GM18858 (cell line): ENCODE results near the gene FMN2.

Experiments used
- ATAC-seq: cut with Tn5 transposase; IDR thresholded peaks from one replicate; pipeline ENCODE4 v1.9.1; 2021; ENCODE audit not compliant: unreplicated experiment

Gene FMN2

DNA sequence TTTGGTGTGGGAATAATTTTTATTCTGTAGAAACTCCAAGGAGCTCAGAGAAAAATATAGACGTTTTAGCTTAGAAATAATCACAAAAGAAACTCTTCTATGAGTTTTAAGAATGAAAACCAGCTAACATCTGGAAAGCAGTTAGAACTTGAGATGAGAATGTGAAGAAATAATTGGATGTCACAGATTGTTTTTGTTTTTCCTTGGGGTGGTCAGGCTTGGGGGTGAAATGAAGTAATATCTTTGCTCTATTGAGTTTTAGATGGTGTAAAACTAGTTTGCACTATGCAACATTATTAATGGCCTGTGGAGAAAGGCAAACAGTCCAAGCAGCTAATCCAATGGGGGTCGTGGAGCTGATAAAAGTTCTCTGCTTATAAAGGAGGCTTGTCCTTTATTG is 101.2 kb downstream of the FMN2 start:
- ATAC-seq = no peak

DNA sequence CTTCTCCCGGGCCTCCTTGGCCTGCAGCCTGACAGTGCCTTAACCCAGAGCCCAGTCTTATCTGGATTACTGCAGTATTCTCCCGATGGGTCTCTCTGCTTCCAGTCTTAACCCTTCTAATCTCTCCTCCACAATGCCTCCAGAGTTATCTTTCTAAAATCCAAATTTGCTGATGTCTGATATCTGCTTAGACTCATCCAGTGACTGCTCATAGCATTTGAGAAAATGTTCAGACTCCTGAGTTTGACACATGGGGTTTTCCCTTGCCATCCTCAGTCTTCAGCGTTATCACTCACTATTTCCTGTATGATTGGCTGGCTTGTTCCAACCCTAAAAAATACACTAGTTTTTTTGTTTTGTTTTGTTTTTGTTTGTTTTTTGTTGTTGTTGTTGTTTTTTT is 102.0 kb downstream of the FMN2 start:
- ATAC-seq = no peak

GRCh38 chr1:240194120-240194519 is 102.4 kb downstream of the FMN2 start:
- no peak for ATAC-seq

DNA sequence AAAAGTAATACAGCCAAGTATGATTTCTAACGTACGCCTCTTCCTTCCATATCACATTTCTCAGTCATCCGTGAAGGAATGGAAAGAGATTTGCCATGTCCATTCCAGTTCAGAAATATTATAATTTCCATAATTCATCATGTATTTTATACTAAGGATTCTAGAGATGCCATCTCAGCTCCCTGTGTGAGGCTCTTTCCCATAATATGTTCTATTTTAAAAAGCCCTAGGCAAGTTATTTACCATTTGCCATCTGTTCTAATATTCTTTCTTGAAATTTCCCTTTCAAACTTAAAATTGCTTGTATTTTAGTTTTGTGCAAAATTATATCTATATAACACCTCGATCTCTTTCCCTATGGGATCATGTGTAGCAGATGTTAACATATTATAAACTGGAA is 106.7 kb downstream of the FMN2 start:
- no peak for ATAC-seq

DNA sequence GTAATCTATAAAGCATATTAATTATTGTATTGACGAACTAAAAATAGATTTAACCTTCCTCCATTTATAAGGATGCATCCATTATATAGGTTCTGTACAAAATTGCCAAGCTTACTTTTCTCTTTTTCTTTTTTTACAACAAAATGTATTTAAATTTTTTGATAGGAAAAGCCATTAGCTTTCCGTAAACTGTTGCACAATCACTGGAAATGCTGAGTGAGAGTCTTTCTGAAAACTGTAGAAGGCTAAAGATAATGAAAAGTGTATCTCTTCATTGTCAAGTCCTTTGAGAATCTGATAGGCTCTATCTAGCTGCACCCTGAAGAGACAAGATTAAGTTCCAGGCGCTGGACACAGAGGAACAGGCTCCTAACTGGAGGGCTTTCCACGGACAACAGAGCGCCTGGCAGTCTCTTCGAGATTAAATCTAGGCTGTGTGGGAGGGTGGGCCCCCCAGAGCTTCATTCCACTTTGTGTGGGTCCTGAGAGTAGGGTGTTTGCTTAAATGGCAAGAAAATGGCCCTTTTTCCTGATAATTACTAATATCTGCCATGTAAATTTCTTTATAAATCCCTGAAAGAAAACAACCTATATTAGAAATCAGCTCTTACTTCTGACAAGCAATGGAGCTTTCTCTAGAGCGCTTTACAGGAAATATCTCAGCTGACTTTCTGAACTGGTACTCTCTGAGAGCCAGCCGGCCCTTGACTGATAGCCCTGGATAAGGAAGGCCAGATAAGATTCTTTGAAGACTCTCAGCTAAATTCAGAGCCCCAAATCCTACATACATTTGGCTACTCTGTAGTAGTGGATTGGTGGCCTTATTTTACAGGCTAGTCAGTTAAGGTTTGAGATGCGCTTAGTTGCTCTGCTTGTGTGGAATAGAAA is 108.3 kb downstream of the FMN2 start:
- no peak for ATAC-seq

DNA sequence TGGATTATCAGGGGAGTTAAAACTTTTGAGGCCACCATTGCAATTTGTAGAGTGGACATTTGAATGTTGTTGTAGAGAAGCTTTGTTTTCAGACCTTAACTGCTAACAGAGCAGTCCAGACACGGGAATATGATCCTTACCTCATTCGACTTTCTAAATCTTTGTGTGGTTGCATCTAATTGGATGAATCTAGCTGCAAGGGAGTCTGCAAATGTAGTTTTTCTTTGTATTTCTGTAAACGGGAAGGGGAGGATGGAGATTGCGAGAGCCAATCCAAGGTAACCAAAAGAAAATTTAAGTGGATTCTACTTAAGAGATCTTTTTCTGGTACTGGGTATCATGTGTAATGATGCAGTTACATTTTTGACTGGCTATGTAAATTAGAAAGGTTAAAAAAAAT is 110.2 kb downstream of the FMN2 start:
- no peak for ATAC-seq

DNA sequence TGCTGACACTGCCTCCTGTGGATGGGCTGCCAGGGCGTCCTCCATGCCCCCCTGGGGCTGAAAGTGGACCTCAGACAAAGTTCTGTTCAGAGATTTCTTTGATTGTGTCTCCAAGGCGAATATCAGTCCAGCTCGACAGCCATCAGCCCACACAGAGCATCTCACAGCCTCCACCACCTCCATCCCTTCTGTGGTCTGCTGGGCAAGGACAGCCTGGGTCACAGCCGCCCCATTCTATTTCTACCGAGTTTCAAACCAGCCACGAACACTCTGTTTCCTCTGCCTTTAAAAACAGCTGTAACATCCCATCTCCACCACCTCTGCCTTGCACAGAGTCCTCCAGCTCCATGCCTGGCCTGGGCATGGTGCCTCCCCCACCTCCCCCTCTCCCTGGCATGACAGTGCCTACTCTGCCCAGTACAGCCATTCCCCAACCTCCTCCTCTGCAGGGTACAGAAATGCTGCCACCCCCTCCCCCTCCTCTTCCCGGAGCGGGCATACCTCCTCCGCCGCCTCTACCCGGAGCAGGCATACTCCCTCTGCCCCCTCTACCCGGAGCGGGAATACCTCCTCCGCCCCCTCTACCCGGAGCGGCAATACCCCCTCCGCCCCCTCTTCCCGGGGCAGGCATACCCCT is 115.5 kb downstream of the FMN2 start:
- ATAC-seq = no peak

- no peak for ATAC-seq
These were observed 118.3 kb downstream of the FMN2 start for GRCh38 chr1:240210026-240210425.

- ATAC-seq = no peak
These were observed 120.9 kb downstream of the FMN2 start for GRCh38 chr1:240212556-240212955.

DNA sequence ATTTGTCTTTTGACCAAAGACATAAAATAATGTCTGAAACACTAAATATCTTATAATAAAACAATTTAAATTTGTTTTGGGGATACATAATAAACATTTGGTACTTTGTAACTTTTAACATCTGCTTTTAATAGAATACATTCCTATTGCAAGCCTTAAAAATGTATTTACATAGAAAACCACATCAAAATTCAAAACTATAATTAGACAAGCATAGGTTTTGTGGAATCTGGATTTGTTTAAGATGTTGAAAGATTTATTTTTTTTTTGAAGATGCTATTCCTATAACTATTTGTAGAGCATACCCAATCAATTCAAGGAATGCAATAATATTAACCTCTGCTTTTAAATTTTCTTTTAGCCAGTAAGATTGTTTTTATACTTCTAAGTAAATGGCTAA is 125.7 kb downstream of the FMN2 start:
- no peak for ATAC-seq

- ATAC-seq = no peak
These were observed 127.4 kb downstream of the FMN2 start for GRCh38 chr1:240219104-240219503.

- no peak for ATAC-seq
These were observed 134.4 kb downstream of the FMN2 start for GRCh38 chr1:240226102-240226501.

- no peak for ATAC-seq
These were observed 139.1 kb downstream of the FMN2 start for GRCh38 chr1:240230816-240231215.

DNA sequence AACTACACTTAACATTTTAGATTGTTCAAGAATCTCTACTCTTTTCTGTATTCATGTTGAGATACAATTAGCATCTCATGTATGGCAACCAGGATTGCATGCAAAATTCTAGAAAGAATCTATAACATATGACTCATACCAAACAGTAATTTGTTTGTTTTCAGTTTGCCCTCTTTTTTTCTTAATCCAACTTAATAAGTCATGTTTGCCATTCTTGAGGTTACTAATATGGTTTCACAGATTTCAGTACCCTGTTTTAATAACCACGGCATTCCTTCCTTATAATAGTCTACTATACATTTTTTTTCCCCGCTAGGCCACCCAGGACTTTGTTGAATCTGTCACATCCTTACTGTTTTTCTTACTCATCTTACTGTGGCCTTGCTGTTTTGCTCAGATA is 140.8 kb downstream of the FMN2 start:
- ATAC-seq = no peak

GRCh38 chr1:240234485-240235210 is 143.0 kb downstream of the FMN2 start:
- ATAC-seq = no peak

- no peak for ATAC-seq
These were observed 144.0 kb downstream of the FMN2 start for GRCh38 chr1:240235521-240236288.

- no peak for ATAC-seq
These were observed 145.6 kb downstream of the FMN2 start for GRCh38 chr1:240237305-240237721.

DNA sequence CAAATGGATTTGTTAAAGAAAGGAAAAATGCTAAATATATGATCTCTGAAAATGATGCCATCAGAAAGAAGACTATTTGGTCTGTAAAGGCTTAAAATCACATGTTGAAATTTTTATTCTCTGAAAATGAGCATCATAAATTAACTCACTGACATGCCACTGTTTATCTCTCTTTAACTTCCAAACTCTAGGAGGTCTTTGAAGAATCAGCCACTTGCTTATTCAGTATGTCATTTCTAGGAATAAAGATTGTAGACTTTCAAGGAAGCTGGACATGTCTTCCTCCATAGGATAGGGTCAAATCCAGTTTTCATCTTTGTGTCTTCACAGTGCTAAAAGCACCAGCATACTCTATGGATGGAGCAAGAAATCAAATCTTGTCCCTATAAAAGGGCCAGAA is 147.6 kb downstream of the FMN2 start:
- ATAC-seq = no peak

- ATAC-seq = no peak
These were observed 149.6 kb downstream of the FMN2 start for GRCh38 chr1:240241278-240241677.

GRCh38 chr1:240242601-240243144 is 151.0 kb downstream of the FMN2 start:
- no peak for ATAC-seq
